B cell (primary cell): Measurements from ENCODE around the gene PARVB. TPM values are rescaled to one million over a fixed set of nuclear protein-coding genes. Genes with fewer than 3 reads are reported as not detected.

Source experiments
- ATAC-seq: fragments of 200-7000 bp; cut with Tn5 transposase; one replicate; pipeline ENCODE4 v1.10.0; 2021; ENCODE audit warnings: low read depth, mild to moderate bottlenecking, moderate number of reproducible peaks, moderate library complexity
- CTCF ChIA-PET: fragments of 350-600 bp; sonication (Branson Sonifier 250); formaldehyde crosslinking; loops from one replicate; lab custom pipeline; 2021; ENCODE audit warnings: antibody characterized with exemption, inconsistent platforms; lab: Charles Lee
- POLR2A ChIA-PET: fragments of 350-600 bp; sonication (Branson Sonifier 250); formaldehyde crosslinking; loops from one replicate; lab custom pipeline; 2021; ENCODE audit warnings: antibody characterized with exemption; lab: Charles Lee
- DNase-seq: peaks from one replicate; pipeline ENCODE4 v3.0.0; 2013
- H2AFZ ChIP-seq: 2 replicates; pipeline ENCODE4 v1.6.1; 2012; ENCODE audit warnings: mild to moderate bottlenecking, low read depth, low read length; ENCODE audit not compliant: insufficient read depth, poor library complexity, severe bottlenecking
- H3K27ac ChIP-seq, 2 donors: 1 replicate in 1 of 2; 2 replicates in 1 of 2; pipeline ENCODE4 v1.5.1; 2012 to 2013; ENCODE audit warnings: low read length in 2 of 2, mild to moderate bottlenecking in 2 of 2, moderate library complexity in 1 of 2
- H3K27me3 ChIP-seq, 4 experiments: fragments of 200-600 bp in 1 of 4; sonication (generic) in 1 of 4; replicated peaks in 1 of 4; 1 replicate in 2 of 4; 2 replicates in 2 of 4; pipeline versions ENCODE4 v1.6.1 to v1.7.0; 2013 to 2016; ENCODE audit warnings: low read length in 3 of 4, mild to moderate bottlenecking in 2 of 4, mixed read lengths in 1 of 4, moderate library complexity in 1 of 4; ENCODE audit not compliant: insufficient read depth in 4 of 4, control insufficient read depth in 3 of 4; ENCODE audit errors: control extremely low read depth in 1 of 4
- H3K36me3 ChIP-seq, 2 experiments: replicated peaks in 1 of 2; 1 replicate in 1 of 2; 2 replicates in 1 of 2; pipeline versions ENCODE4 v1.6.1 to v1.7.1; 2013; ENCODE audit warnings: low read length in 1 of 2; ENCODE audit not compliant: insufficient read depth in 2 of 2, control insufficient read depth in 1 of 2; ENCODE audit errors: control extremely low read depth in 1 of 2, extremely low read depth in 1 of 2
- H3K4me1 ChIP-seq, 2 donors: fragments of 200-600 bp in 1 of 2; sonication (generic) in 1 of 2; 1 replicate in 1 of 2; 2 replicates in 1 of 2; pipeline versions ENCODE4 v1.5.1 to v1.6.1; 2013 to 2017; ENCODE audit warnings: low read length in 2 of 2; ENCODE audit not compliant: control insufficient read depth in 2 of 2, insufficient read depth in 2 of 2
- H3K4me2 ChIP-seq: replicated peaks from 2 replicates; pipeline ENCODE3; 2012; ENCODE audit warnings: mild to moderate bottlenecking, low read depth, low read length; ENCODE audit not compliant: poor library complexity, severe bottlenecking
- H3K4me3 ChIP-seq, 5 experiments: fragments of 200-600 bp in 1 of 5; sonication (generic) in 1 of 5; 1 replicate in 3 of 5; 2 replicates in 2 of 5; pipeline versions ENCODE4 v1.5.1 to v1.7.0; 2011 to 2016; ENCODE audit warnings: low read length in 4 of 5, mild to moderate bottlenecking in 4 of 5, low read depth in 2 of 5, control low read depth in 1 of 5, moderate library complexity in 1 of 5; ENCODE audit not compliant: insufficient read depth in 1 of 5; ENCODE audit errors: control extremely low read depth in 1 of 5, extremely low read depth in 1 of 5
- H3K79me2 ChIP-seq: fragments of 200-600 bp; sonication (generic); one replicate; pipeline ENCODE4 v1.6.0; 2016; ENCODE audit warnings: low read length; ENCODE audit not compliant: control insufficient read depth, insufficient read depth
- H3K9ac ChIP-seq: fragments of 200-600 bp; sonication (generic); 2 replicates; pipeline ENCODE4 v1.6.1; 2017; ENCODE audit warnings: mild to moderate bottlenecking, low read length, moderate library complexity
- H3K9me3 ChIP-seq, 3 donors: one replicate each; pipeline versions ENCODE4 v1.6.1 to v1.7.1; 2013; ENCODE audit warnings: low read length in 2 of 3; ENCODE audit not compliant: control insufficient read depth in 2 of 3, insufficient read depth in 1 of 3; ENCODE audit errors: control extremely low read depth in 1 of 3
- H4K20me1 ChIP-seq: 2 replicates; pipeline ENCODE4 v1.6.0; 2012; ENCODE audit warnings: mild to moderate bottlenecking, low read length; ENCODE audit not compliant: insufficient read depth, control insufficient read depth, poor library complexity, severe bottlenecking
- H3K27ac Mint-ChIP-seq: one replicate; pipeline ENCODE4 v1.8.0; 2021; ENCODE audit warnings: mixed read lengths
- H3K27me3 Mint-ChIP-seq: one replicate; pipeline ENCODE4 v1.8.0; 2021; ENCODE audit warnings: mixed read lengths
- H3K4me1 Mint-ChIP-seq: one replicate; pipeline ENCODE4 v1.8.0; 2021; ENCODE audit warnings: mixed read lengths
- H3K4me3 Mint-ChIP-seq: one replicate; pipeline ENCODE4 v1.8.0; 2021; ENCODE audit warnings: mixed read lengths
- H3K9me3 Mint-ChIP-seq: one replicate; pipeline ENCODE4 v1.8.0; 2022; ENCODE audit warnings: mixed read lengths; ENCODE audit not compliant: insufficient read depth
- CTCF ChIP-seq: fragments of 200-600 bp; IDR thresholded peaks from one replicate; pipeline ENCODE4 v1.8.0; 2022; ENCODE audit warnings: antibody characterized with exemption, mild to moderate bottlenecking
- EZH2 ChIP-seq: IDR thresholded peaks from 2 replicates; pipeline ENCODE4 v1.6.1; 2012; ENCODE audit warnings: borderline replicate concordance, low read depth, mild to moderate bottlenecking, moderate library complexity, low read length; ENCODE audit not compliant: insufficient read depth, poor library complexity, severe bottlenecking
- WGBS: methylation state at CpG from one replicate; pipeline ENCODE4 v1.1.5; 2013; ENCODE audit warnings: missing lambda C conversion rate; ENCODE audit not compliant: insufficient coverage; 5-methylcytosine and 5-hydroxymethylcytosine counted together
- intact Hi-C: fragments of 100-400 bp; cut with micrococcal nuclease; formaldehyde crosslinking; loops from one replicate; pipeline ENCODE4 v1.10.0; 2022
- polyA plus RNA-seq: library from polyadenylated mRNA; depleted of rRNA; stranded (reverse); fragments of >200 nt; gene quantifications from 2 replicates; pipeline ENCODE4 v1.2.3, GENCODE V29; 2012
- total RNA-seq, 2 donors: library from RNA; stranded (reverse); fragments of 120-200 nt in 1 of 2; gene quantifications; 1 replicate in 1 of 2; 2 replicates in 1 of 2; pipeline versions ENCODE4 v1.2.3 to v1.2.4, GENCODE V29; 2013 to 2022

PARVB gene
- total and polyA plus RNA-seq, 2 donors (not counting 1 experiment from before 2014, with no cell fraction given): 48.0 to 49.4 TPM

GRCh38 chr22:44186121-44186510, 162.0 kb downstream of the PARVB start:
- POLR2A ChIA-PET: no interaction called here
- H3K4me1 Mint-ChIP-seq: peaks cover 55% of the 10 kb centered on the region
- Histone ChIP-seq H3K27ac (no peak overlapping the region), H3K27me3 (no peaks in the 10 kb centered on the region), H3K4me1 (peaks cover 28 to 54% of the 10 kb centered on the region in 2 donors), H3K4me3 (no peak overlapping the region), H2AFZ (no peak overlapping the region), H4K20me1 (peaks cover 33% of the 10 kb centered on the region), H3K9ac (no peak overlapping the region), H3K36me3 (peaks cover 0 to 43% of the 10 kb centered on the region in 2 experiments), H3K9me3 (no peaks in the 10 kb centered on the region), H3K4me2 (no peak overlapping the region), H3K79me2 (peaks cover 84% of the 10 kb centered on the region)
- ATAC-seq (no peak), DNase-seq (no peak)
- TF ChIP-seq EZH2 (no peak), CTCF (no peak)
- H3K4me3 Mint-ChIP-seq: no peak overlapping the region
- H3K27ac Mint-ChIP-seq: no peak overlapping the region
- intact Hi-C loops: no loop called here
- CTCF ChIA-PET: no interaction called here
- no peaks in the 10 kb centered on the region for H3K9me3 Mint-ChIP-seq
- 77% methylated on average over 2 of the region's 8 CpGs for WGBS
- no peaks in the 10 kb centered on the region for H3K27me3 Mint-ChIP-seq

GRCh38 chr22:44186737-44187136, 162.6 kb downstream of the PARVB start:
- Histone ChIP-seq H3K4me2 (no peak overlapping the region), H4K20me1 (peaks cover 40% of the 10 kb centered on the region), H3K4me3 (no peak overlapping the region), H3K9me3 (no peaks in the 10 kb centered on the region), H3K36me3 (peaks cover 0 to 43% of the 10 kb centered on the region in 2 experiments), H3K27ac (no peak overlapping the region), H2AFZ (no peak overlapping the region), H3K27me3 (no peaks in the 10 kb centered on the region), H3K9ac (no peak overlapping the region), H3K4me1 (peaks cover 34 to 60% of the 10 kb centered on the region in 2 donors), H3K79me2 (peaks cover 81% of the 10 kb centered on the region)
- ATAC-seq: no peak
- Mint-ChIP-seq H3K4me3 (no peak overlapping the region), H3K27ac (peak overlapping the region; percentile 59), H3K27me3 (no peaks in the 10 kb centered on the region), H3K9me3 (no peaks in the 10 kb centered on the region), H3K4me1 (peaks cover 61% of the 10 kb centered on the region)
- 95% methylated on average over 4 of the region's 4 CpGs for WGBS
- ChIA-PET POLR2A (no interaction called here), CTCF (interaction anchor here (0.8 kb wide), 1 partner anchor 194 kb away, joined by 3 read pairs; no protein-coding TSS in a partner anchor)
- no peak for DNase-seq
- TF ChIP-seq EZH2 (no peak), CTCF (no peak)
- intact Hi-C loops: no loop called here
